GM21447 (cell line): ENCODE measurements around the gene PTPRG.

ENCODE experiments used
- ATAC-seq: cut with Tn5 transposase; IDR thresholded peaks from one replicate; pipeline ENCODE4 v1.9.1; 2021; ENCODE audit not compliant: unreplicated experiment

Gene PTPRG

DNA sequence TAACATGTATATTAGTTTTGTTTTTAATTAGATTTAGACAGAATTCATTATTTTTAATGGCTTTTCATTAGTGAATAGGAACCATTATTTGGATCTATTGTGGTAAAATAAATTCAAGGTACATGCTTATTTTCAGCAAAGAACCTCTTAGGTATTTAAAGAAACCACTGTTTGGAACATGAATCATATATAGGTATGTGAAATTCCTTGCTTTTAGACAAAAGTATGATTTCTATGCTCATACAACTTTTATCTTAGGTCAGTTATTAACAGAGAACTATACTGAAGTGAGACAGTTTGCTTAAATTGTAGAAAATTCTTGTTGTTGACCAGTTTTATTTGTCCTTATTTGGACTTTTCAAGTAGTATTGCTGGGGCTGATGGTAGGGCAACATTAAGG lies 422.1 kb downstream of the PTPRG start:
- no peak for ATAC-seq

DNA sequence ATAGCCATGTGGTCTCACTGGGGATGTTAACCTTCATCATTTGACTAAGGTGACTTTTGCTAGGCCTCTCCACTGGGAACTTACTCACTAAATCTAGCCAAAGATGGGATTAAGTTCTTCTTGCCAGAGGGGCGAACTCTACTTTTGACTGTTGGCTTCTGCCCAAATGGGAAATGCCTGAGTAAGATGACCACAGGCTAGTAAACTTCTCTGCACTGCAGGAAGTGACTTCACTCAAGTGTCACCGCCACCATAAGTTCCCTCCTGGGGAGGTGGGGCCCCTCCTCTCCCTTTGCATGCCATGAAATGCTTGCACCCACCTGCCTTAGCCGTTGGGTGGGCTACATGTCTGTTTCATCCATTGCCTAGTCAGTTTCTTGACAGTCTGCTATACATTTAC lies 423.6 kb downstream of the PTPRG start:
- no peak for ATAC-seq

DNA sequence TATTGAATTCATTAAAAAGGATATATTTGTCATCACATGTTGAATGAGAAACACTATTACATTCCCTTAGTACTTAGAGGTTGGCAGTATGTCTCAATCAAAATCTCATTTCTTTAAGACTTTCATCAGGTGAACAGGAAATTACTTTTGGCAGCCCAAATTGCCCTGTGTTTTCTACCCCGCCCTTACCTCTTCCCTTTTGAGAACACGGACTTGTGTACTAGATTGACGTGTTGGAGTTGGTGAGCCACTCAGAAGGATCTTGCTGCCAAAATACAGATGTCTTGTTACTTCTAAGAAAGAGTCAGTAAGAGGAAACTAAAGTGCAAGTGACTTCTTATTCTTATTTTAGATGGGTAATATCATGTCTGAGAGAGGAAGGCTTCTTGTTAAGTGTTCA lies 425.1 kb downstream of the PTPRG start:
- no peak for ATAC-seq

DNA sequence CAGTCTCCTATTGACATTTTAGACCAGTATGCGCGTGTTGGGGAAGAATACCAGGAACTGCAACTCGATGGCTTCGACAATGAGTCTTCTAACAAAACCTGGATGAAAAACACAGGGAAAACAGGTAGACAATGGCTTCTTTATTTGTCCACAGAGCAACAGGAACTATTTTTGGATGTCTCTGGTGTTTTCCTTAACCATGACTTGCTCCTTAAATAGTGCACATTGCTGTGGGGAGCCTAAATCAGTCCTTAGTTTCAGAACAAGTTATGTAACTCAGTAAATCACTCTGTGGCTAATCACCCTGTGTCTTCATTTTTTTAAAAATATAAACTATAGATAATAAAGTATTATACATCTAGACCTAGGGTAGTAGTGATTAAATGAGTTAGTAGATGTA lies 428.3 kb downstream of the PTPRG start:
- ATAC-seq, result no peak

DNA sequence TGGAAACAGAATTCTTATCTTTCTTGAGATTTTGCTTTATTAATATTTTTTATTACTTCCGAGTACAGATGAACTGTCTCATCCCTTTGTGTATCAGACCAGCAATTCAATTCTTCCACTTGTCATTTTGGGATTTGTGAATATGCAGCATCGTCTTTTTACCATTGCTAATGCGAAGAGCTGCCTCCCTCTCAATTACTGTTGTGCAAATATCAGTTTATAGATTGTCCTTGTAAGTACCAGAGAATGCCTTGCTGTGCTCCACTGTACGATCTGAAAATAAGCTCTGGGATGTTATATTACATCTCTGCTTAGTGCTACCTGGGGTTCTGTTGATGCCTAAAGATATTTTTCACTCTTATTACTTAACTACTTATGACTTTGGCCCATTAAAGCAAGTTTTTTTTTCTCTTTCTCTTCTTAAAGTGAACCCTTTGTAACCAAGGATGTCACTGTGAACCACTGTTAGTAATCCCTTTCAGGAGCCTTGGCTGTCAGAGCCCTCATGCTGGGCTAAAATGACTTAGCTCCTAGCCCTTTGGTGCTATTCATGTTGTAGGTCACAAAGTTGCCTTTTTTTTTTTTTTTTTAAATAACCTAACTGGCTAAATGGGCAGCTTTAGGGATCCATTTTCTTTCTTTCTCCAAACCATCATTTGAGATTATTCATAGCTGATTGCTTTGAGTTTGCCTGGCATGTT lies 429.1 kb downstream of the PTPRG start:
- no peak for ATAC-seq

DNA sequence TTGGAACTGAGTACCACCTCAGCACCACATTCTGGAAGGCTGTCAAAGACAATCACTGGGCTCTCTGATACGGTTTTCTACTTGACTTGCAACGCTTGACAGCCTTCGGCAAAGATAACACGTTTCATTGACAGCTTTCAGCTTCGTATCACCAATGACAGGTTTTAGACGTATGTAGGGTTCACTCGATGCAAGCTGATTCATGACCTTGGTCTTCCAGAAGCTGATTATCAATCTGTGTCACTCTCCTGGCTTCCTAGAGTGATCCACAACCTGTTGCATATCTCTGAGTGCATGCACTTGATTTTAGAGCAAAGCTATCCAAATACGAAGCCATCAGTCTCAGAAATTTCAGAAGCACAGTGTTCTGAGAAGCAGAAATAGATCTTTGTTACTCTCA lies 430.3 kb downstream of the PTPRG start:
- no peak for ATAC-seq

DNA sequence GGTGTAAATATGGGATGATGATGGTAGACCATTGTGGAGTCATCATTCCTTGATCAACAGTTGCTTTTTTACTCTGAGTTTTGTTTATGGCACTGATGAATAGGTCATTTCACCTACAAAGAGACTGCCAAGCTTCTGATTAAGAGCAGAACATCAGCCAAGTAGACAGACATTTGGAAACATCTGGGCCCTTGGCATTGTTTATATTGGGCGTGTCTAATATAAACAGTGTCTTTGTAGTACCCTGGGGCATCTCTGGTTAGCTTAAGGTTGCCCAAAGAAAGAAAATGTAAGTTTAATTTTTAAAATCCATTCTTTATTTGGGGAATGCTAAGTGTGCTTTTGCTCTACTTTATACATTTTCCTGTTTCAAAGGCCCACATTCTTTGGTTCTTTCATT lies 435.0 kb downstream of the PTPRG start:
- ATAC-seq, result no peak

DNA sequence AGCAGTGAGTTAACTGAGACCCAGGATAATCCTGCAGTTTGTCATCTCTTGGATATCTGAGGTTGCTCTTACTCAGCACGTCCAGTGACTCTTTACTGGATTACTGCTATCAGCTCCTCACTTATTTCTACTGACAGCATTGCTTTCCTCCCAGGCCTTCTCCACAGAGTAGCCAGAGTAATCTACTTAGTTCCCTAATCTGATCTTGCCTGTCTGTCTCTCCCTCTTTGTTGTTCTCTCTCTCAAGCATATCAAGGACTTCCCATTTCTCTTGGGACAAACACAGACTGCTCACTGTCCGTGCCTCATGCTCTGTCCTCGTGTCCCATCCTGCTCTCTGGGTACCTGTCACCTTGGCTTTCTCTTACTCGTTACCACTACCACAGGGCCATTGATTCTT lies 435.7 kb downstream of the PTPRG start:
- ATAC-seq, result no peak

DNA sequence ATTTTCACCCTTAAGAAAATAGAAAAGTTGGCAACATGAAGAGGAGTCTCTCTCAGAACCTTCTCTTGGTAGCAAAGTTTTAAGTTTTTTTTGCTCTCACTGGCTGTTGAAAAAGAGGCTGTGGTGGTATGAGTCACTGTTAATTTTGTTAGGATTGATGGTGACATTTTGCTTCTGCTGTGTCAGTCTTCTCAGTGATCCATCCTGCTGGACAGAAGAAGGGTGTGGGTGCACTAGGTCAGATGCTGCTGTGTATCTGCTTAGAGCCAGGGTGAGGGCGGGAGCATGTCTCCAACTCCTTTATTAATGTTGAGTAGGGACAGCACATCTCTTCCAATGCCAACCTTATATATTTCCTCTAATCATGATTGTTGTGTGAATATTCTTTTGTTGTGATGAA lies 442.5 kb downstream of the PTPRG start:
- ATAC-seq, result no peak

DNA sequence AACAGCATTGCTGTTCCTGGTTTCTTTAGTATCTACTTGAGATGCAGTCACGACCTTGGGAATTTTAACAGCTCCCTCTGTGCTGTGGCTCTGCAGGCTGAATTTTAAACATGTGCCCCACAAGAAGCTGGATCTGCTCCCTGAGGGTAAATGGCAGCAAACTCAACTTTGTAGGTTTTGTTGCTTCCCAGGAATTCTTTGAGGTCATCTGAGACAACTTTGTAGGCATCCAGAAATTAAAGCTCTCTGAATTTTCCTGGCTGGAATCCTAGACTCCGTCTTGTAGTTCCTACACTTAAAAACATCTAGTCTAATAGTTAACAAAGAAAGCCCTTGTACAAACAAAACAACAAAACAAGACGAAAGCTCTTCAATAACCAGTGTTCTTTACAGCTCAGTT lies 445.7 kb downstream of the PTPRG start:
- ATAC-seq, result no peak

DNA sequence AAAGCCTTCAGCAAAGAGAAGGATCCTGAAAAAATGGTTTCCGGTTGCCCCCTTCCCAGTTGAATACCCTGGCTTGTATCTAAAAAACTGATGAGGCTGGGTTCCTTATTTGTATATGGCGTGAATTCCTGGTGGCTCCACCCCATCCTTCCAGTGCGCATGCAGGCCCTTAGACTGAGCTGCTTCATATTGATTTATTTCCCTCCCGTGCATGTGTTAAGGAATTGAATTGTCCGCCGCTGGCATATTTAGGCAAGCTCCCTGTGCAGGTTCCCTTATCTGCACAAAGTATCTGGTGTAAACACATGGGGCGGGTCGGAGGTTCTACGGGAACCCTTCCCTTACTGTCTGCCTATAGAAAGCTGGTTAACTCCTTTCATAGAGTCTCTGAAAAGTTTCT lies 449.6 kb downstream of the PTPRG start:
- ATAC-seq, result no peak

DNA sequence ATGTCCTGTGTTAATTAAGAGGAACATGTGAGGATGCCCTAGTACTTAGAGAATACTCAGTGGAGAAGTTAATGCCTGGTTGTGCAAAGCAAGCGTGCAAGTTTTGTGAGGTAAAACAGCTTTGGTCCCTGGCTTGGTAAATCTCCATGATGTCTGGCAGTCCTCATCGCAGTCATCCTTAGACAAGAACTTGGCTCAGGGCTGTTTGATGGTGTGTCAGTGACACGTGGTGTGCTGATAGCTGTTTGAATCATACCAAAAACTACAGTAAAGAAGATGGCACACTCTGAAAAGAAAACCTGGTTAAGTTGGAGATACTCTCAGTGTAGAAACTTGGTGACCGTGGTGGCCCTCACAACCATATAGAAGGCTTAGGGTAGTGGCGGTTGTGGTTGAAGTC lies 450.3 kb downstream of the PTPRG start:
- ATAC-seq, result no peak

DNA sequence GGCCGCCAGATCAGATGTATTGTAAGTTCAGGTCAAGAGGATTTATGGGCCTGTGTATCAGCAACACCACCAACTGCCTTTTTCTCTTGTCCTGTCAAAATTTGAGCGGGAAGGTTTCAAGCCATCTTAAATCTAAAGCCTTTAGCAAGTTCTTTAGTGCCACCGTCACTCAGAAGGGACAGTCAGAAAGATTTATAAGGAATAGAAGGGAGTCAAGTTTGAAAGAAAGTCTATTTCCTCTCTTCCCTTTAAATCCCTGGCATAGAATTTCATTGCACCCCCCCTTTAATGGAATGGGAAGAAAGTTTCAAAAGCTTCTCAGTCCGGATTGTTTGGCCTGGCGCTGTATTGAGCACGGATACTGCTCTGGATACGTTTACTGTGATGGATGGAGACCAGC lies 452.6 kb downstream of the PTPRG start:
- ATAC-seq, result no peak

DNA sequence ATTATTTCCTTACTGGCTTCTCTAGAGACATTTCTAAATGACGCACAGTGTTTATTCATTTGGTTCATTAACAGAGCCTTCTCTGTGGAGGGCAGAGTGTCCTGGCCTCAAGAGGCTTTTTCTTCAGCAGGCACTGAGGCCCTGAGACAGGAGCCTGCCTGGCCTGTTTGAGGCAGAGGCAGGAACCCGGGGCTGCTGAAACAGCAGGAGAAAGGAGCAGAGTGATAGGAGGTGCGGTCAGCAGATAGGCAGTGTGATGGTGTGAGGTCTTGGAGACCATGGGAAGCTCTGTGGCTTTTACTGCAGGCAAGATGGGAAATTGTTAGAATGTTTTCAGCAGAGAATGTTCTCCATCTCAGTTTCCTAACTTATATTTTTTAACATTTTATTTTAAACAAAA lies 453.7 kb downstream of the PTPRG start:
- ATAC-seq, result no peak

DNA sequence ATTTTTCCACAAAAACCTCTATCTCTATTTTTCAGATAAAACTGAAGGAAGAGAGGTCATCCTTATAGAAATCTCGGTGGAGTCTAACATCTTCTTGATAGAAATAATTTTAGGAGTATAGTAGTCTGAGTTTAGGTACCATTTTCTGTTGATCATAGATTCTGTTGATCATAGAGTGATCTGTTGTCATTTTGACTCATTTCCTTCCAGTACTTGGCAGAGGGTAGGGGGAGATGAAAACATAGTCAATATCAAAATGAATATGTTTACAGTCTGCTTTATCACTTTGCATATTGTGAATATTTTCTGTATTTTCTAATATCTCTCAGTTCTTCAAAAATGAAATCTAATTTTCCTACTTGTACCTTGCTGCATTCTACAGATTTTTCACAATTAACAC lies 458.5 kb downstream of the PTPRG start:
- no peak for ATAC-seq

DNA sequence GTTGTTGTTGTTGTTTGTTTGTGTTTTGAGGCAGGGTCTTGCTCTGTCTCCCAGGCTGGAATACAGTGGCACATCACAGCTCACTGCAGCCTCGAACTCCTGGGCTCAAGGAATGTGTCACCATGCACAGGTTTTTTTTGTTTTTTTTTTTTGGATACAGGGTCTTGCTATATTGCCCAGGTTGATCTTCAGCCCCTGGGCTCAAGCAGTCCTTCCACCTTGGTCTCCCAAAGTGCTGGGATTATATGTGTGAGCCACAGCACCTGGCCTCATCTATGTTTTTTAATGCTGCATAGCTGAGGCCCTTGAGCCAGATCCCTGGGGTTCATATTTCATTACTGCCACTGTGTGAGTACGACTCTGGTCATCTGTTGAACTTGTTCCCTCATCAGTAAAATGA lies 459.3 kb downstream of the PTPRG start:
- ATAC-seq, result no peak

DNA sequence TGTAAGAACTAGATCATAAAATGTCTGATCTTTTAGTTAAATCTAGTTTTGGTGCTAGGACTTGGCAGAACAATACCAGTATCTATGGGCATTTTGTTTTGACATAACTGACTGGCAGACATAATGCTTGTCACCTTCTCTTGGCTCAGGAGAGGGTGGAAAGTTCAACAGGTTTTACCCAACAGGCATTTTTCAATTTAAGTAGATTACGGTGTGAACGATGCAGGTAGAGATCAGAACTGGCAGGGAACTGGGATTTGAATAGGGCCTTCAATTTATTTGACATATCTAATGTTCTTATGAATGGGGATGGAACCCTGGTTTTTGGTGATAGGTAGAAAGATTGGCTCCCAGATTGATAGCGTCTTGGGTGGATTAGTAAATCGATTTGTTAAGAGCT lies 460.9 kb downstream of the PTPRG start:
- ATAC-seq, result no peak

DNA sequence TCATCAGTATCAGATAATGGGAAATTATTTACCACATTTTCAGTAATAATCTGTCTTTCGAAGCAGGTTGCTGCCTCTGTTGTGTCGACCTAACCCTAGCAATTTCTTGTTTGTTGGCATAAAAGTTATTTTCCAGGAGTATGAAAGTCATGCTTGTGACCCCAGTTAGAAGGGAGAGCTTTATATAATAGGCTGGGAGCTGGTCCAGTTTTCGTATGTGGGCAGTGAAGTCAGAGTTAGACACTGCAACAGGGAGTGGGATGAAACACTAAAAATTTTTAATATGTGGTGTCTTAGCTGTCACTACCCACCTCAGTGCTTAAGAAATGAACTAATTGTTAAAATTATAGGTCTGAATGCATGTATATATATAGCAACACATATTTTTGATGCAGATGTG lies 463.5 kb downstream of the PTPRG start:
- ATAC-seq, result no peak

DNA sequence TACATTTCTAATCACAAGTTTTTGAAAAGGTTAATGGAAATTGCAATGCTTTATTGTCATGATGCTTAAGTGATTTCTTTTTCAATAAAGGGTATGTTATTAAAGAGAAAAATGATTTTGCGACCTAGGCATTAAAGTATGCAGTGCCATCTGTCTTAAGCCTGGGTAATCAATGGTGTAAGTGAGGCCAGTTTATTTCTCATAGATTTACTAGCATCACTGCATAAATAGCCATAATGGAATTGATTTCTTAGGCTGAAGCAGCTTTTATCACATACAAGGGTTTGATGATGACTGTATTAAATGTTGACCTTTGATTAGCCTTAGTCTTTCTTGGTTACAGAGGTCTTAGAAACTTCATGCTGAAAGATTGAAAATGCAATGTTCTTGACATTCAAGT lies 464.5 kb downstream of the PTPRG start:
- no peak for ATAC-seq

DNA sequence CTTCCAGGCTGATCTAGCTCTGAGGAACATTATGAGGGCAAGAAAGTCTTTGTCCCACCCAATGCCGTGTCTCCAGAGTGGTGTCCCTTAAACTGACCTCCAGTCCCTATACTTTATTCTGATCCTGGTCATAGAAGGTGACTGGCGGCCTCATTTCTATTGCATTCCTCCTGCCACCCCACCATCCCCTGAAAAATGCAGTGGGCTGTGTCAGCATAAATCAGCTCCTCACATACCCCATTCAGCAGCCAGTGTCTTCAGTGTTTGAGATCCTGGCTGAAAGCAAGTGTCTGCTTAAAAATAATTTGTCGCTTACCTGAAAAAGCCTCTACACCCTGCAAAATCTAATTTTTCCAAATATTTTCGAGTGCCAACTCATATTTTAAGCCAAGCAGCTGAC lies 465.9 kb downstream of the PTPRG start:
- no peak for ATAC-seq

DNA sequence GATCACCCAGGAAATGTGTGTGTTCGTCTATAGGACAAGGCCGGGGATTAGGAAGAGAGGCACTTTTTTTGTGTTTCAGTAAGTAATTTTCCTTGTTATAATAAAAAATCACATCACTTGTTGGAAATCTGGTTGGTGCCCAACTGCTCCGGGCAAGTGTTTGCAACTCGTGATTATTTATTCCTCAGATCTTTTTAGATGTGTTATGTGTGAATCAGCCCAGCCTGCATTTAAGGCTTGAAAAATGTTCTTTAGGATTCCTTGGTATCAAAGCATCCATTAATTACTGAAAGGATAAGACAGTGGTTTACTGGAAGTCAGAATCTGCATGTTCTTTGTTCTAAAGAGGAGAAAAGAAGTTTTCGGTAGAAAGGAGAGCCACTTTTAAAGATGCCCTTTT lies 466.4 kb downstream of the PTPRG start:
- ATAC-seq, result no peak

DNA sequence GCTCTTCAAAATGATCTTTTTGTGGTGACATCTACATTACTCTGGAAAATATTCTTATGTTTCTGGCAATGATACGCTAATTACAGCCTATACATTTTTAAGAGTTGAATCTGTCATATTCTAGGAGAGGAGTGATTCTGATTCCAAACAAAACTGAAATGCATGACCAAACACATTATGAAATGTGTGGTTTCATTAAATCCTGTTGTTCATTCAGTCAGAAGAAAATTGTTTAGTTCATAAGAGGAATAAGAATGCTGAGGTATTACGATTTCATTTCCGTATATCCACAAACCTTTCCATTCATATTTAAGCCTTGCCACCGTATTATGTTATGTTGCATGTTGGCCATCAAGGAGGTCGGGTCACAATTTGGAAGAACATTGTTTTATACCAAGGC lies 466.9 kb downstream of the PTPRG start:
- ATAC-seq, result no peak

DNA sequence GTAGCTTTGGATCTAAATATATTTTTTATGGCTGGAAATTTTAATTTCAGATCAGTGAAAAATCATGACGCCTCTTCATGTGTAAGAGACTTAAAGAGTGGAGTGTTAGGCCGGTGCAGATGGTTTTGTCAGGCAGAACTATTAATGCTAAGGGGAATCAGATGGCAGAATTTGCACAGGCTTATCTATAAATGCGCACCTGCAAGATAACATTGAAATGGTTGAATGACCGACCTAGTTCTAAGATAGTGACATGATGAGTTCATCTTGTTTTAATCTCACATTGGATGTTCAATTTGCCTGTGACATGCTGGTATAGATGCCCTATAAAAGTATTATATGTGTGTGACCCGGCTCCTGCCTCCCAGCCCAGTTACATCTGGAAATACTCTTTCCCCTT lies 471.4 kb downstream of the PTPRG start:
- no peak for ATAC-seq
